K562 (cell line): ENCODE results near the gene BTF3L4. TPM values are rescaled to one million over a fixed set of nuclear protein-coding genes. Genes with fewer than 3 reads are reported as not detected.
A peak's percentile ranks its signal among the peaks of the same experiment; 100 is the strongest.

Experiments used
- BCOR ChIP-seq: fragments of 450-650 bp; IDR thresholded peaks from 2 replicates; pipeline ENCODE4 v1.6.1; 2016
- CEBPB ChIP-seq: fragments of 450-650 bp; IDR thresholded peaks from 2 replicates; pipeline ENCODE4 v1.6.1; 2016; ENCODE audit warnings: missing genetic modification characterization, missing compliant biosample characterization
- DIDO1 ChIP-seq: fragments of 450-650 bp; IDR thresholded peaks from 2 replicates; pipeline ENCODE4 v1.6.1; 2016; ENCODE audit warnings: low read depth, missing biosample characterization, missing genetic modification characterization
- EP400 ChIP-seq: fragments of 450-650 bp; IDR thresholded peaks from 2 replicates; pipeline ENCODE4 v1.6.1; 2017; ENCODE audit warnings: antibody characterized with exemption, mild to moderate bottlenecking, moderate library complexity
- FOXM1 ChIP-seq, 2 experiments: fragments of 450-650 bp in 1 of 2; sonication (generic) in 1 of 2; formaldehyde crosslinking in 1 of 2; IDR thresholded peaks; 2 replicates each; pipeline versions ENCODE4 v1.6.1 to v1.9.0; 2017 to 2022; ENCODE audit warnings: low read depth in 2 of 2, mild to moderate bottlenecking in 2 of 2, missing genetic modification reagents in 1 of 2, moderate library complexity in 1 of 2
- MCM2 ChIP-seq: fragments of 450-650 bp; IDR thresholded peaks from 2 replicates; pipeline ENCODE4 v1.6.1; 2017; ENCODE audit warnings: low read depth, mild to moderate bottlenecking
- MEF2D ChIP-seq: conservative IDR thresholded peaks from 2 replicates; pipeline ENCODE4 v1.6.1; 2016; ENCODE audit warnings: low read depth, missing genetic modification characterization, missing compliant biosample characterization
- NCOA1 ChIP-seq: fragments of 450-650 bp; IDR thresholded peaks from 2 replicates; pipeline ENCODE4 v1.6.1; 2016; ENCODE audit warnings: low read depth
- POLR2AphosphoS5 ChIP-seq: IDR thresholded peaks from 2 replicates; pipeline ENCODE4 v1.6.1; 2011; ENCODE audit warnings: mild to moderate bottlenecking, low read depth, low read length, moderate library complexity; ENCODE audit not compliant: control insufficient read depth, insufficient read depth
- PURB ChIP-seq: sonication (generic); formaldehyde crosslinking; IDR thresholded peaks from 2 replicates; pipeline ENCODE4 v1.9.0; 2021; ENCODE audit warnings: low read depth, mild to moderate bottlenecking, missing genetic modification reagents
- TEAD1 ChIP-seq, 2 experiments: fragments of 450-650 bp in 1 of 2; sonication (generic) in 1 of 2; formaldehyde crosslinking; IDR thresholded peaks; 2 replicates each; pipeline versions ENCODE4 v1.4.0 to v1.8.0; 2020 to 2022; ENCODE audit warnings: mild to moderate bottlenecking in 2 of 2, missing genetic modification reagents in 1 of 2
- ZNF561 ChIP-seq: fragments of 450-650 bp; formaldehyde crosslinking; conservative IDR thresholded peaks from 2 replicates; pipeline ENCODE4 v1.4.0; 2020; ENCODE audit warnings: mild to moderate bottlenecking, moderate library complexity
- ZNF584 ChIP-seq: fragments of 200-800 bp; sonication (Bioruptor generic); IDR thresholded peaks from 2 replicates; pipeline ENCODE4 v1.6.1; 2016; ENCODE audit warnings: low read depth, mild to moderate bottlenecking, missing genetic modification characterization, missing compliant biosample characterization
- polyA plus RNA-seq, 8 experiments: library from polyadenylated mRNA; depleted of rRNA in 4 of 8; stranded (reverse) in 5 of 8; unstranded in 3 of 8; fragments of >200 nt; fragmentation: Nextera tagmentation in 2 of 8; fragmentation: Illumina TruSeq in 1 of 8; extraction: Ambion mirVana in 2 of 8; extraction: Trizol in 1 of 8; gene quantifications; 2 replicates each; pipeline versions ENCODE4 v1.2.1 to v1.2.3, GENCODE V29; 2011 to 2014; ENCODE audit warnings: inconsistent platforms in 1 of 8, missing spikeins in 1 of 8
- total RNA-seq, 7 experiments: library from RNA; depleted of rRNA in 6 of 7; stranded (reverse); fragments of >200 nt in 6 of 7; fragmentation: Illumina TruSeq in 2 of 7; extraction: Trizol in 2 of 7; gene quantifications; 2 replicates each; pipeline versions ENCODE4 v1.2.1 to v1.2.3, GENCODE V29; 2011 to 2021; ENCODE audit warnings: low replicate concordance in 1 of 7
- TF ChIP-seq, protein P1 (sequence below), 3 experiments: fragments of 200-800 bp in 1 of 3; sonication (Bioruptor generic) in 1 of 3; sonication (generic) in 1 of 3; formaldehyde crosslinking in 1 of 3; IDR thresholded peaks; 2 replicates each; pipeline versions ENCODE4 v1.6.1 to v1.8.0; 2016 to 2022; ENCODE audit warnings: mild to moderate bottlenecking in 2 of 3, missing compliant biosample characterization in 2 of 3, missing genetic modification characterization in 2 of 3, missing genetic modification reagents in 1 of 3
- TF ChIP-seq, protein P2 (sequence below): fragments of 450-650 bp; IDR thresholded peaks from 2 replicates; pipeline ENCODE4 v1.6.1; 2018; ENCODE audit warnings: mild to moderate bottlenecking, low read depth; ENCODE audit not compliant: partially characterized antibody
- TF ChIP-seq, protein P3 (sequence below): sonication (generic); formaldehyde crosslinking; IDR thresholded peaks from 2 replicates; pipeline ENCODE4 v1.8.1; 2023; ENCODE audit warnings: missing genetic modification reagents, mild to moderate bottlenecking, borderline replicate concordance
- TF ChIP-seq, protein P4 (sequence below): sonication (generic); IDR thresholded peaks from 2 replicates; pipeline ENCODE4 v1.6.1; 2016

Gene BTF3L4
- total and polyA plus RNA-seq, 9 of the 15 experiments (the other 6 are each of a cell fraction or from before 2014, with no cell fraction given): 40.1 to 106 (median 88.8) TPM

DNA sequence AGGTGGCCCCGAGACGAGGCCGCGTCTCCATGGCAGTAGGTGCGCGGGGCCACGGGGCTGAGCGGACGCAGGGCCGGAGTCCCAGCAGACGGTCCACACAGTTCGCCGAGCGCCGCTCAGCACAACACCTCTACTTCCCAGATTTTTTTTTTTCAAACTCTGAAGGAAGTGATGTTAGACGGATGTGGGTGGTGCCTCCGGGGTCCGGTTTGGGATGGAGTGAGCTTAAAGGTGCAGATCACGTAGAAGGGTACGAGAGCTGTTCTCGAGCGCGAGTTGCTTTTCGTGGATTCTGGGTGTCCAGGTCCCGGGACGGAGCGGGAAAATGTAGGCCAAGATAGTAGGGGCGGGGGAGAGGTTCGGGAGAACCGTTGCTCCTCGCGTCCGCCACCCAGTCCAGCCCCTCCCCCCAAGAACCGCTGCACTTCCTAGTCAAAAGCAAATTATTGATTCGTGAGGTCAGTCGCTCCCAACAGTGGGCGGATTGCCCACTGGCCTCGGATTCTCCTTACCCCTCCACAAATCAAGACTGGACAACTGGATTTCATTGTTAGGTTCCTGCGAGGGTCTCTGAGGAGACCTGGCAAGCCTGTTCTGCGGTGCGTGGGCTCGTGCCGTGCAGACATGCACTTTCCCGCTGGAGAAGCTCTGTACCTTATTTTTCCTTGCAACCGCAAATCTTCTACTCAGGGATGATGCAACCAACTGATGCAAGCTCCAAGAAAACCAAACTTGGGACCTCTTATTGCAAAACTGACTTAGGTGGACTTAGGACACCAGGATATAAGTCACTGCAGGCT lies 829 bp upstream of the BTF3L4 start, which contains the start of gene TXNDC12 (continued):
- TF ChIP-seq, protein P1, sequence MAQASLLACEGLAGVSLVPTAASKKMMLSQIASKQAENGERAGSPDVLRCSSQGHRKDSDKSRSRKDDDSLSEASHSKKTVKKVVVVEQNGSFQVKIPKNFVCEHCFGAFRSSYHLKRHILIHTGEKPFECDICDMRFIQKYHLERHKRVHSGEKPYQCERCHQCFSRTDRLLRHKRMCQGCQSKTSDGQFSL (CRISPR knock-in tag; IDR thresholded peaks at IDR 0.05): peak; percentile 78; the same call in 1 of the 2 replicates
- TF ChIP-seq, protein P1 (tag; IDR thresholded peaks at IDR 0.05): peak in 1 of 2 experiments; percentile 40; a peak in 1 of 4 replicates
- TF ChIP-seq CEBPB: peak; percentile 97
- TF ChIP-seq NCOA1: peak; percentile 57
- TF ChIP-seq, protein P2, sequence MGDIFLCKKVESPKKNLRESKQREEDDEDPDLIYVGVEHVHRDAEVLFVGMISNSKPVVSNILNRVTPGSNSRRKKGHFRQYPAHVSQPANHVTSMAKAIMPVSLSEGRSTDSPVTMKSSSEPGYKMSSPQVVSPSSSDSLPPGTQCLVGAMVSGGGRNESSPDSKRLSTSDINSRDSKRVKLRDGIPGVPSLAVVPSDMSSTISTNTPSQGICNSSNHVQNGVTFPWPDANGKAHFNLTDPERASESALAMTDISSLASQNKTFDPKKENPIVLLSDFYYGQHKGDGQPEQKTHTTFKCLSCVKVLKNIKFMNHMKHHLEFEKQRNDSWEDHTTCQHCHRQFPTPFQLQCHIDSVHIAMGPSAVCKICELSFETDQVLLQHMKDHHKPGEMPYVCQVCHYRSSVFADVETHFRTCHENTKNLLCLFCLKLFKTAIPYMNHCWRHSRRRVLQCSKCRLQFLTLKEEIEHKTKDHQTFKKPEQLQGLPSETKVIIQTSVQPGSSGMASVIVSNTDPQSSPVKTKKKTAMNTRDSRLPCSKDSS: no peak
- TF ChIP-seq EP400: peak; percentile 88
- TF ChIP-seq MEF2D (tag): 0 out of 2 replicates have a peak, but pooled peaks have one; percentile 12
- peak; percentile 15; the same call in 1 of the 2 replicates for TF ChIP-seq ZNF584 (CRISPR knock-in tag)
- peak; percentile 45; the same call in 1 of the 2 replicates for TF ChIP-seq POLR2AphosphoS5
- TF ChIP-seq ZNF561 (CRISPR knock-in tag): no peak
- TF ChIP-seq FOXM1 (IDR thresholded peaks at IDR 0.05; ENCODE audit: low read depth): peak; percentile 69
- no peak for TF ChIP-seq FOXM1 (CRISPR knock-in tag; IDR thresholded peaks at IDR 0.05; ENCODE audit: low read depth)
- TF ChIP-seq PURB (CRISPR knock-in tag): no peak
- TF ChIP-seq, protein P3, sequence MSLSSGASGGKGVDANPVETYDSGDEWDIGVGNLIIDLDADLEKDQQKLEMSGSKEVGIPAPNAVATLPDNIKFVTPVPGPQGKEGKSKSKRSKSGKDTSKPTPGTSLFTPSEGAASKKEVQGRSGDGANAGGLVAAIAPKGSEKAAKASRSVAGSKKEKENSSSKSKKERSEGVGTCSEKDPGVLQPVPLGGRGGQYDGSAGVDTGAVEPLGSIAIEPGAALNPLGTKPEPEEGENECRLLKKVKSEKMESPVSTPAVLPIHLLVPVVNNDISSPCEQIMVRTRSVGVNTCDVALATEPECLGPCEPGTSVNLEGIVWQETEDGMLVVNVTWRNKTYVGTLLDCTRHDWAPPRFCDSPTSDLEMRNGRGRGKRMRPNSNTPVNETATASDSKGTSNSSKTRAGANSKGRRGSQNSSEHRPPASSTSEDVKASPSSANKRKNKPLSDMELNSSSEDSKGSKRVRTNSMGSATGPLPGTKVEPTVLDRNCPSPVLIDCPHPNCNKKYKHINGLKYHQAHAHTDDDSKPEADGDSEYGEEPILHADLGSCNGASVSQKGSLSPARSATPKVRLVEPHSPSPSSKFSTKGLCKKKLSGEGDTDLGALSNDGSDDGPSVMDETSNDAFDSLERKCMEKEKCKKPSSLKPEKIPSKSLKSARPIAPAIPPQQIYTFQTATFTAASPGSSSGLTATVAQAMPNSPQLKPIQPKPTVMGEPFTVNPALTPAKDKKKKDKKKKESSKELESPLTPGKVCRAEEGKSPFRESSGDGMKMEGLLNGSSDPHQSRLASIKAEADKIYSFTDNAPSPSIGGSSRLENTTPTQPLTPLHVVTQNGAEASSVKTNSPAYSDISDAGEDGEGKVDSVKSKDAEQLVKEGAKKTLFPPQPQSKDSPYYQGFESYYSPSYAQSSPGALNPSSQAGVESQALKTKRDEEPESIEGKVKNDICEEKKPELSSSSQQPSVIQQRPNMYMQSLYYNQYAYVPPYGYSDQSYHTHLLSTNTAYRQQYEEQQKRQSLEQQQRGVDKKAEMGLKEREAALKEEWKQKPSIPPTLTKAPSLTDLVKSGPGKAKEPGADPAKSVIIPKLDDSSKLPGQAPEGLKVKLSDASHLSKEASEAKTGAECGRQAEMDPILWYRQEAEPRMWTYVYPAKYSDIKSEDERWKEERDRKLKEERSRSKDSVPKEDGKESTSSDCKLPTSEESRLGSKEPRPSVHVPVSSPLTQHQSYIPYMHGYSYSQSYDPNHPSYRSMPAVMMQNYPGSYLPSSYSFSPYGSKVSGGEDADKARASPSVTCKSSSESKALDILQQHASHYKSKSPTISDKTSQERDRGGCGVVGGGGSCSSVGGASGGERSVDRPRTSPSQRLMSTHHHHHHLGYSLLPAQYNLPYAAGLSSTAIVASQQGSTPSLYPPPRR (CRISPR knock-in tag): peak; percentile 85; the same call in 1 of the 2 replicates
- TF ChIP-seq MCM2: no peak
- peak; percentile 35 to 81; a peak in 1 of 4 replicates for TF ChIP-seq TEAD1 (CRISPR knock-in tag; IDR thresholded peaks at IDR 0.05)
- 0 out of 2 replicates have a peak, but pooled peaks have one; percentile 23 for TF ChIP-seq BCOR
- TF ChIP-seq, protein P4, sequence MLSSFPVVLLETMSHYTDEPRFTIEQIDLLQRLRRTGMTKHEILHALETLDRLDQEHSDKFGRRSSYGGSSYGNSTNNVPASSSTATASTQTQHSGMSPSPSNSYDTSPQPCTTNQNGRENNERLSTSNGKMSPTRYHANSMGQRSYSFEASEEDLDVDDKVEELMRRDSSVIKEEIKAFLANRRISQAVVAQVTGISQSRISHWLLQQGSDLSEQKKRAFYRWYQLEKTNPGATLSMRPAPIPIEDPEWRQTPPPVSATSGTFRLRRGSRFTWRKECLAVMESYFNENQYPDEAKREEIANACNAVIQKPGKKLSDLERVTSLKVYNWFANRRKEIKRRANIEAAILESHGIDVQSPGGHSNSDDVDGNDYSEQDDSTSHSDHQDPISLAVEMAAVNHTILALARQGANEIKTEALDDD: no peak
- no peak for TF ChIP-seq DIDO1 (tag)
